HS-5 (cell line): ENCODE data around the gene IL4R.
"Not testable (repeated sequence)": the region's sequence is repeated elsewhere in the genome, so short reads cannot be mapped to it uniquely, and the experiment has no call there.

Source experiments
- DNase-seq: peaks from one replicate; pipeline ENCODE4 v3.0.0-alpha.2; 2012; ENCODE audit warnings: low read depth

Gene IL4R

GRCh38 chr16:27381974-27382855 lies 68.4 kb downstream of the IL4R start:
- DNase-seq: no peak

- no peak for DNase-seq
Measured at GRCh38 chr16:27383556-27384243, 69.9 kb downstream of the IL4R start.

- no peak for DNase-seq
Measured at GRCh38 chr16:27384425-27384824, 70.7 kb downstream of the IL4R start.

GRCh38 chr16:27385398-27385797 lies 71.6 kb downstream of the IL4R start:
- DNase-seq: no peak

GRCh38 chr16:27386674-27387073 lies 72.9 kb downstream of the IL4R start:
- no peak for DNase-seq

GRCh38 chr16:27387724-27388123 lies 74.0 kb downstream of the IL4R start:
- DNase-seq: no peak

- no peak for DNase-seq
Measured at GRCh38 chr16:27389272-27389961, 75.6 kb downstream of the IL4R start.

GRCh38 chr16:27390151-27390550 lies 76.4 kb downstream of the IL4R start:
- no peak for DNase-seq

- DNase-seq: no peak
Measured at GRCh38 chr16:27392671-27393070, 78.9 kb downstream of the IL4R start.

GRCh38 chr16:27394516-27394915 lies 80.7 kb downstream of the IL4R start:
- DNase-seq: no peak

GRCh38 chr16:27398341-27398893 lies 84.6 kb downstream of the IL4R start:
- DNase-seq: not testable (repeated sequence)

GRCh38 chr16:27398894-27399853 lies 85.4 kb downstream of the IL4R start:
- DNase-seq: no peak

GRCh38 chr16:27399969-27400368 lies 86.2 kb downstream of the IL4R start:
- no peak for DNase-seq

GRCh38 chr16:27400751-27401620 lies 87.2 kb downstream of the IL4R start:
- DNase-seq: no peak

- no peak for DNase-seq
Measured at GRCh38 chr16:27401768-27402568, 88.2 kb downstream of the IL4R start, which contains the start of gene IL21R. Gene IL21R (plus strand): TSS chr16:27402174. CDS start chr16:27430072, 27,898 bp downstream.

- no peak for DNase-seq
Measured at GRCh38 chr16:27402569-27402963, 88.8 kb downstream of the IL4R start.

- no peak for DNase-seq
Measured at GRCh38 chr16:27402964-27403600, 89.3 kb downstream of the IL4R start.

GRCh38 chr16:27403601-27403992 lies 89.8 kb downstream of the IL4R start:
- DNase-seq: no peak
